ENCODE data around the gene ERBB2.
"Not testable (repeated sequence)": the region's sequence is repeated elsewhere in the genome, so short reads cannot be mapped to it uniquely, and the experiment has no call there.

ERBB2 gene

DNA sequence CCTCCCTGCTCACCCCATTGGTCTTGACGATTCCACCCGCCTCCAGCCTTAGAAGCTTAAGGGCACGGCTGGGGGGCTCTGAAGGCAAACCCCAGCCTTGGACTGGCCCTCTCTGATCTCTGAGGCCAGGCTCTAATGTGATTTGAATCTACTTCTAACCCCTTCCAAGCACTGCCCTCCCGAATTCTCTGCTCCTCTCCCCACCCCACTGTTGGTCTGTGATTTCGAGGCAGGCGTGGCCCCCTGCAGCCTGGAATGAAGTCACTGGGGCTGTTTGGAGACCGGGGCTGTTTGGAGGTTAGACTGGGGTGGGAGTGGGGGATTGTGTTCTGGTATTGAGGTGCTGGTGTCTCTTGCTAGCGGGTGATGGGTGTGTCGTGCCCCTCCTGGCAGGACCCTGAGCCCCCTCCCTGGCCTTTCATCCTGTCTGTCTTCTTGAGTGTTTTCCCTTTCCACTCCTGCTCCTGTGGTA, 40.1 kb downstream of the ERBB2 start:
- peak overlapping the region; percentile 27 to 78 for H3K4me3 Mint-ChIP-seq
- no peak overlapping the region for H3K27ac Mint-ChIP-seq
- no peaks in the 10 kb centered on the region for H3K9me3 Mint-ChIP-seq
- H3K4me1 Mint-ChIP-seq: peaks cover 27 to 39% of the 10 kb centered on the region in 2 donors
- no peak for DNase-seq
- H3K27me3 Mint-ChIP-seq: peaks cover 51 to 52% of the 10 kb centered on the region in 2 donors
- ATAC-seq (replicated peaks): no peak
- H3K36me3 Mint-ChIP-seq: peaks cover 0 to 2% of the 10 kb centered on the region in 2 donors

DNA sequence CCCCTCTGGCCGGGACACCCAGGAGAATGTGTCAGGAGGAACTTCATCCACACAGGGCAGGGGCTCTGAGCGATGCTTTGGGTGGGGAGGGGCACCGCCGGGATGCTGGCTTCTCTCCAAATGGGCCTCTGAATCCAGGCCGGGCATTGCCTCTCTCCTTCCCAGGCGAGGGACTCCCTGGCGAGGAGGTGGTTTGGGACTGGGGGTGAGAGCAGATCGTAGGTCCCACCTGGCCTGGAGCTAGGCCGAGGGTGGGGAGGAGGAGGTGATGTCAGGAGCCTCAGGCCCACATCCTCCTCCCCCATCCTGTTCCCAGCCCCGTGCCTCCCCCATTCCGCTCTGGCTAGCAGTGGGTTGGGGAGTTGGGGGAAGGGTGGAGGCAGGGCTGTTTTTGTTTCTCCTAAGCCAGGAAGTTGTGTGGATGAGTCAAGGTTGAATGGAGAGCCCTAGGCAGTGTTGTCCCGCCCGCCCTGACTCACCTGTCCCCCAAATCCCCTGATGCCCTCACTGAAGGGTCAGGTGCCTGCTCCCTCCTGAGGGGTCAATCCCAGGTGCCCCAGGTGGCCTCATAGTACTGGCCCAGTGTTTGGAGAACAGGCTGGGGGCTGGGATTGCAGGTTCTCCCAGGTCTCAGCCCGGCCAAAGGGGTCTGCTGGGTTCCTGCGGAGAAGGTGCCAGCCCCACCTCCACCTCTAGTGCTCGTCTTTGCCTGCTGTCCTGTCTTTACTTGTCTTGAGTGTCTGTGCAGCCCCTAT, 40.7 kb downstream of the ERBB2 start:
- DNase-seq (no peak), ATAC-seq (replicated peaks) (no peak)
- H3K4me1 Mint-ChIP-seq: peaks cover 27 to 39% of the 10 kb centered on the region in 2 donors

DNA sequence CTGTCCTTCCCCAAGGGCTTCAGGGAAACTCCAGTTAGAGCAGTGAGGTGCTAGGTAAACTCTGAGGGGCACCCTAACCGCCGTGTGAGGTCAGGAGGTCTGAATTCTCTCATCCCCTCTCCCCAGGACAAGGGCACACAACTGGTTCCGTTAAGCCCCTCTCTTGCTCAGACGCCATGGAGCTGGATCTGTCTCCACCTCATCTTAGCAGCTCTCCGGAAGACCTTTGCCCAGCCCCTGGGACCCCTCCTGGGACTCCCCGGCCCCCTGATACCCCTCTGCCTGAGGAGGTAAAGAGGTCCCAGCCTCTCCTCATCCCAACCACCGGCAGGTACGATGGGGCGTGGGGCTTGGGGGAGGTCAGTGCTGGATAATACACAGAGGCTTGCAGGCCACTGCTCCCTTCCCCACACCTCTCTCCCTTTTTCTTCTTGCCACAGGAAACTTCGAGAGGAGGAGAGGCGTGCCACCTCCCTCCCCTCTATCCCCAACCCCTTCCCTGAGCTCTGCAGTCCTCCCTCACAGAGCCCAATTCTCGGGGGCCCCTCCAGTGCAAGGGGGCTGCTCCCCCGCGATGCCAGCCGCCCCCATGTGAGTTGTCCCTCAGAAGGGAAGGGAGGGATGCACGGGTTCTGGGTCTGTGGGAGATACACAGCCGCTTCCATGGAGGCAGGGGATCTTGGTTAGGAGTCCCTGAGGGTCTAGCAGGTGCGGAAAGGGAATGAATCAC, 42.4 kb downstream of the ERBB2 start:
- H3K27ac Mint-ChIP-seq: no peak overlapping the region
- DNase-seq (no peak), ATAC-seq (replicated peaks) (no peak)
- no peak overlapping the region for H3K4me3 Mint-ChIP-seq
- no peaks in the 10 kb centered on the region for H3K36me3 Mint-ChIP-seq
- H3K9me3 Mint-ChIP-seq: no peaks in the 10 kb centered on the region
- peaks cover 38 to 39% of the 10 kb centered on the region in 2 donors for H3K27me3 Mint-ChIP-seq
- H3K4me1 Mint-ChIP-seq: peaks cover 24 to 34% of the 10 kb centered on the region in 2 donors

More for the DNA sequence above, 40.7 kb downstream of the ERBB2 start:
- Mint-ChIP-seq H3K27me3 (peaks cover 51 to 52% of the 10 kb centered on the region in 2 donors), H3K36me3 (peaks cover 0 to 2% of the 10 kb centered on the region in 2 donors), H3K4me3 (peak overlapping the region in 1 of 2 donors; percentile 78), H3K9me3 (no peaks in the 10 kb centered on the region), H3K27ac (no peak overlapping the region)

DNA sequence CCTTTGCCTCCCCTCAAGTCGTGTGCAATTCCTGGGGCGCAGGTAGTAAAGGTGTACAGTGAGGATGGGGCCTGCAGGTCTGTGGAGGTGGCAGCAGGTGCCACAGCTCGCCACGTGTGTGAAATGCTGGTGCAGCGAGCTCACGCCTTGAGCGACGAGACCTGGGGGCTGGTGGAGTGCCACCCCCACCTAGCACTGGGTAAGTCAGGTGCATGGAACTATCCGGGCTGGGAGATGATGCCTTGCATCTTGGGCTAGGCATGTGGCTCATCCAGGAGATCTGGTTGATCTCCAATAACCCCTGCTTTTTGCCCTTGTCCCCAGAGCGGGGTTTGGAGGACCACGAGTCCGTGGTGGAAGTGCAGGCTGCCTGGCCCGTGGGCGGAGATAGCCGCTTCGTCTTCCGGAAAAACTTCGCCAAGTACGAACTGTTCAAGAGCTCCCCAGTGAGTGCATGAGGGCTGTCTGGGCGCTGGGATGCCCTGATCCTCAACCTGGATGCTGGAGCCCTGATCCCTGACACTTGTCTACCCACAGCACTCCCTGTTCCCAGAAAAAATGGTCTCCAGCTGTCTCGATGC, 43.1 kb downstream of the ERBB2 start:
- Mint-ChIP-seq H3K27me3 (peaks cover 32 to 34% of the 10 kb centered on the region in 2 donors), H3K9me3 (no peaks in the 10 kb centered on the region), H3K36me3 (no peaks in the 10 kb centered on the region), H3K4me1 (peaks cover 21 to 28% of the 10 kb centered on the region in 2 donors), H3K27ac (no peak overlapping the region), H3K4me3 (no peak overlapping the region)
- ATAC-seq (replicated peaks): no peak
- DNase-seq: no peak

DNA sequence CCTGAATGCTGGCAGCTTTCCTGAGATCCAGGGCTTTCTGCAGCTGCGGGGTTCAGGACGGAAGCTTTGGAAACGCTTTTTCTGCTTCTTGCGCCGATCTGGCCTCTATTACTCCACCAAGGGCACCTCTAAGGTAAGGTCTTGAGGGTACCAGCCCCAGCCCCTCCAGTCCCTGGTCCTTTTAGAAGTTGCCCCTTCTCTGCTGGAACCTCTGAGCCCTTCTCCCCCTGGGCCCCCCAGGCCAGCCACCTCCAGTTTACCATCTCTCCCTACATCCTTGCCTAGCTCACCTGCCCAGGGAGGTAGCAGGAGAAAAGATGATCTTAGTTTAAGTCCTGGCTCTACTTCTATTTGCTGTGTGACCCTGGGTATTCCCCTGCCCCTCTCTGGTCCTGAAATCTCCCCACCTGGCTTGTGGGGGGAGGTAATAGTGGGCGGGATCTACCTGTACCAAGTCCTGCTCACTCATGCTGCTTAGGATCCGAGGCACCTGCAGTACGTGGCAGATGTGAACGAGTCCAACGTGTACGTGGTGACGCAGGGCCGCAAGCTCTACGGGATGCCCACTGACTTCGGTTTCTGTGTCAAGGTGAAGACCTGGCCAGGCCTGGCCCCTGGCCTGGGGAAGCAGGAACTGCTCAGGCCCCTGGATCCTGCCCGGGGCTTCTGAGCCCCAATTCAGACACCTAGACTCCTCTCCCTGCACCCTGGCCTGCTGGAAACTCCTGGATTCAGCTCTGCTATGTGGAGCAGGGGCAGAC, 44.4 kb downstream of the ERBB2 start:
- no peaks in the 10 kb centered on the region for H3K36me3 Mint-ChIP-seq
- peaks cover 14 to 17% of the 10 kb centered on the region in 2 donors for H3K4me1 Mint-ChIP-seq
- no peak overlapping the region for H3K4me3 Mint-ChIP-seq
- DNase-seq (no peak), ATAC-seq (replicated peaks) (no peak)
- H3K27me3 Mint-ChIP-seq: peaks cover 20 to 24% of the 10 kb centered on the region in 2 donors
- H3K9me3 Mint-ChIP-seq: no peaks in the 10 kb centered on the region
- peak overlapping the region; percentile 42 for H3K27ac Mint-ChIP-seq

DNA sequence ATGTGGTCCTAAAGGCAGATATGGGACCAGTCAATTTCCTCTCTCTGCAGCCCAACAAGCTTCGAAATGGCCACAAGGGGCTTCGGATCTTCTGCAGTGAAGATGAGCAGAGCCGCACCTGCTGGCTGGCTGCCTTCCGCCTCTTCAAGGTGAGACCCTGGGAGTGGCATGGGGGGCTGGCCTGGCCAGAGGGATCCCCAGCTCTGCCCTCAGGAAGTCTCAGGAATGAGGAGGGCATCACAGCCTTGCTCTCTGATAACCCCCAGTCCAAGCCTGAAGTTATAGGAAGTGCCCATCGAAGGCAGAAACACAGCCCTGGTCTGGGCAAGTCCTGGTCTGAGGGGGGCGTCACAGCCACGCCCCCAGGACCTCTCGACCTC, 45.0 kb downstream of the ERBB2 start:
- H3K27me3 Mint-ChIP-seq: peaks cover 14 to 22% of the 10 kb centered on the region in 2 donors
- no peak for ATAC-seq (replicated peaks)
- H3K36me3 Mint-ChIP-seq: no peaks in the 10 kb centered on the region
- no peak overlapping the region for H3K4me3 Mint-ChIP-seq
- peaks cover 10 to 16% of the 10 kb centered on the region in 2 donors for H3K4me1 Mint-ChIP-seq
- no peak overlapping the region for H3K27ac Mint-ChIP-seq
- H3K9me3 Mint-ChIP-seq: no peaks in the 10 kb centered on the region
- DNase-seq: no peak

DNA sequence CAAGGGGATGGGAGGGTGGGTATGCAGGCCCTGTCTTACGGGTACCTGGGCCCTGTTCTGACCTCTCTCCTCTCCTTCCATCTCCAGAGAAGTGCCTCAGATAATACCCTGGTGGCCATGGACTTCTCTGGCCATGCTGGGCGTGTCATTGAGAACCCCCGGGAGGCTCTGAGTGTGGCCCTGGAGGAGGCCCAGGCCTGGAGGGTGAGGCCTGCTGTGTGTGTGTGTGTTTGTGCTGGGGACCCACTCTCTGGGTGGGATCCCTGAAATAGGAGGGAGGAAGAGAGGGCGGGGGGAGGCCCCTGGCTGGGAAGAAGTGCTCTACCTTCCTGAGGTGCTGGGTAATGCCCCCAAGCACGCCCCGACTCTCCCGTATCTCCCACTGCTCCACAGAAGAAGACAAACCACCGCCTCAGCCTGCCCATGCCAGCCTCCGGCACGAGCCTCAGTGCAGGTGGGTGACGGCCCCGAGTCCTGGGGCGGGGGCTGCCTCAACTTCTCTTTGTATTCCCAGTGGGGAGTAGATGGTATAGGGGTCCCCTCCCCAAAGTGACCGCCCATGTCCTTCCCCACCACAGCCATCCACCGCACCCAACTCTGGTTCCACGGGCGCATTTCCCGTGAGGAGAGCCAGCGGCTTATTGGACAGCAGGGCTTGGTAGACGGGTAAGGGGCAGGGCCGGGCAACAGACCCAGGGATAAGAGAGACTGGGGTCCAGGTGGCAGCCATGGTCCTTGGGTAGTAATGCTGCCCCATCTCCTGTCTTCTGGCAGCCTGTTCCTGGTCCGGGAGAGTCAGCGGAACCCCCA, 45.7 kb downstream of the ERBB2 start:
- Mint-ChIP-seq H3K27me3 (peaks cover 7 to 15% of the 10 kb centered on the region in 2 donors), H3K9me3 (no peaks in the 10 kb centered on the region), H3K27ac (peak overlapping the region; percentile 51), H3K4me1 (peaks cover 3 to 8% of the 10 kb centered on the region in 2 donors), H3K4me3 (no peak overlapping the region), H3K36me3 (no peaks in the 10 kb centered on the region)
- DNase-seq (no peak), ATAC-seq (replicated peaks) (no peak)

DNA sequence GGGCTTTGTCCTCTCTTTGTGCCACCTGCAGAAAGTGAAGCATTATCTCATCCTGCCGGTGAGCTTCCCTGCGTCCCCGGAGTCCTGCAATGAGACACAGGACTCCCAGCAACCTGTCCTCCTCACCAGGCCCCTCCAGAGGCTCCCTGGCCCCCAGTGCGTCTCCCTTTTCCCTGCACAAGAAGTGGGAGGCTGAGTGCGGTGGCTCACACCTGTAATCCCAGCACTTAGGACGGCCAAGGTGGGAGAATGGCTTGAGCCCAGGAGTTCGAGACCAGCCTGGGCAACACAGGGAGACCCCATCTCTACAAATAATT, 46.2 kb downstream of the ERBB2 start:
- H3K27me3 Mint-ChIP-seq: peaks cover 2 to 11% of the 10 kb centered on the region in 2 donors
- no peak overlapping the region for H3K4me3 Mint-ChIP-seq
- no peaks in the 10 kb centered on the region for H3K36me3 Mint-ChIP-seq
- peaks cover 0 to 7% of the 10 kb centered on the region in 2 donors for H3K4me1 Mint-ChIP-seq
- no peaks in the 10 kb centered on the region for H3K9me3 Mint-ChIP-seq
- H3K27ac Mint-ChIP-seq: peak overlapping the region; percentile 51
- no peak for ATAC-seq (replicated peaks)
- no peak for DNase-seq

DNA sequence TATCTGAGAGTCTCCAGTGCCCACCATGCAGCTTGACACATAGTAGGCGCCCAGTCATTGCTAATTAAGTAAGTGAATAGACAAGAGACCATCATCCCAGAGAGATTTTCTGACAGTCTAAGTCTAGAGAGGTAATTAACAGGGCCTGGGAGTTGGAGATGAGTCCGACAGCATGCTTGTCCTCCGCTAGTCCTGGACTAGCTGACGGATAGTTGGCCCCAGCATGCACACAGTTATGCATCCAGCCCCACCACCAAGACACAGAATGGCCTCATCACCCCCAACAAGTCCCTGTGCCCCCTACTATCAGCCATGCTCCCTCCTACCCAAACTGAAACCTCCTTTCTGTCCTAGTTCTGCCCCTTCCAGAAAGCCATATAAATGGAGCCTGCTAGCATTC, 47.9 kb downstream of the ERBB2 start:
- no peaks in the 10 kb centered on the region for H3K9me3 Mint-ChIP-seq

DNA sequence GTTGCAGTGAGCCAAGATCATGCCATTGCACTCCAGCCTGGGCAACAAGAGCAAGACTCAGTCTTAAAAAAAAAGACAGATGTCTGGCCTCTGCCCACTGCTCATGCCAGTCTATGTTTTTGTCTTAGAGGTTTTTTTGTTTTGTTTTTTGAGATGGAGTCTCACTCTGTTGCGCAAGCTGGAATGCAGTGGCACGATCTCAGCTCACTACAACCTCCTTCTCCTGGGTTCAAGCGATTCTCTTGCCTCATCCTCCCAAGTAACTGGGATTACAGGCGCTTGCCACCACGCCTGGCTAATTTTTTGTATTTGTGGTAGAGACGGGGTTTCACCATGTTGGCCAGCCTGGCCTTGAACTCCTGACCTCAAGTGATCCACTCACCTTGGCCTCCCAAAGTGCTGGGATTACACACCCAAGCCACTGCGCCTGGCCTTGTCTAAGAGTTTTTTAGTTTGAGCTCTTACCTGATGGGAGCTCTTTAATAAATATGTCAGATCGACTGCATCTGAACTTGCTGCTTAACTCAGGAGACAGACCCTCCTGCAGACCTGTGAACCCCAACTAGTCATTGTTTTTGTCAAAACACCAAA, 48.7 kb downstream of the ERBB2 start:
- H3K27me3 Mint-ChIP-seq; DNase-seq; ATAC-seq (replicated peaks); H3K9me3 Mint-ChIP-seq; H3K36me3 Mint-ChIP-seq; H3K27ac Mint-ChIP-seq; H3K4me3 Mint-ChIP-seq: not testable (repeated sequence)
- peaks cover 13 to 31% of the 10 kb centered on the region in 2 donors for H3K4me1 Mint-ChIP-seq

More for the DNA sequence above, 47.9 kb downstream of the ERBB2 start:
- ATAC-seq (replicated peaks) (no peak), DNase-seq (no peak)
- Mint-ChIP-seq H3K27ac (no peak overlapping the region), H3K4me1 (peaks cover 6 to 23% of the 10 kb centered on the region in 2 donors), H3K27me3 (peaks cover 0 to under 1% of the 10 kb centered on the region in 2 donors), H3K4me3 (no peak overlapping the region), H3K36me3 (peaks cover 0 to 3% of the 10 kb centered on the region in 2 donors)

DNA sequence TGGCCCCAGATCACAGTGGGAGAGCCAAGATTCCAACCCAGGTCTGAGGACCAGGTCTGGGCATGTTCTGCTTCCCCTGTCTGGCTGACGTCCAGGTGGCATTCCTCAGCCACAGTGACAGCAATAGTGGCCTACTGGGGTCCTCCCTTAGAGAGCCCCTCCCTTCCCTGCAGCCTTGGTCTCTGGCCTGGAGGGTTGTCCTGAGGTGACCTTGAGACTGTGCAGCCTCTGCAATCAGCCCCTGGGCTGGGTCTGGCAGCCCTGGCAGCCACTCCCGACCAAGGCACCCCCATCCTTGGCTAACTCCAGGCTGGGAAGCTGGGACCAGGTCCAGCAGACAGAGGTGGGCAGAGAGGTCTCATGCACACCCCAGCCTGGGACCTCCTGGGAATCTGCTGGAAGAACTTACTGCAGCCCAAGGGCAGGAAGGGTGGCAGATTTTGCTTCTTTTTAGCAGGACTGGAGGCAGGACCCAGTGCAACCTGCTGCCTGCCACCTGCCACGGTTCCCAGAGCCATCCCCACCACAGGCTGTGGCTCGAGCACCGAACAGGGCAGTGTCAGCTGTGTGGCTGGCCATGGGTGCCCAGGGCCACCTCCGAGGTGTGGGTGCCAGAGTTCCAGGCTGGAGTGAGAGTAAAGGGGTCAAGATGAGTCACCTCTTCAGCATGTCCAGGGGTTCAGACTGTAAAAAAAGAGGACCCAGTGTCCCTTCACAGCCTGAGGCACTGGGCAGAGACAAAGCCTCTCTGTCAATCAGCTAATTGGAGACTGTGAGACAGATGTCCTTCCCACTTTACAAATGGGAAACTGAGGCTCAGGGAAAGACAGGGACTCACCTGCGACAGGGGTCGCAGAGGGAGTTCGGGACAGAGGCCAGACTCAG, 50.5 kb downstream of the ERBB2 start:
- peak overlapping the region; percentile 67 for H3K27ac Mint-ChIP-seq
- no peaks in the 10 kb centered on the region for H3K27me3 Mint-ChIP-seq
- no peaks in the 10 kb centered on the region for H3K9me3 Mint-ChIP-seq
- DNase-seq: no peak
- H3K36me3 Mint-ChIP-seq: peaks cover 3 to 4% of the 10 kb centered on the region in 2 donors
- peaks cover 20 to 40% of the 10 kb centered on the region in 2 donors for H3K4me1 Mint-ChIP-seq
- ATAC-seq (replicated peaks): no peak
- H3K4me3 Mint-ChIP-seq: no peak overlapping the region

DNA sequence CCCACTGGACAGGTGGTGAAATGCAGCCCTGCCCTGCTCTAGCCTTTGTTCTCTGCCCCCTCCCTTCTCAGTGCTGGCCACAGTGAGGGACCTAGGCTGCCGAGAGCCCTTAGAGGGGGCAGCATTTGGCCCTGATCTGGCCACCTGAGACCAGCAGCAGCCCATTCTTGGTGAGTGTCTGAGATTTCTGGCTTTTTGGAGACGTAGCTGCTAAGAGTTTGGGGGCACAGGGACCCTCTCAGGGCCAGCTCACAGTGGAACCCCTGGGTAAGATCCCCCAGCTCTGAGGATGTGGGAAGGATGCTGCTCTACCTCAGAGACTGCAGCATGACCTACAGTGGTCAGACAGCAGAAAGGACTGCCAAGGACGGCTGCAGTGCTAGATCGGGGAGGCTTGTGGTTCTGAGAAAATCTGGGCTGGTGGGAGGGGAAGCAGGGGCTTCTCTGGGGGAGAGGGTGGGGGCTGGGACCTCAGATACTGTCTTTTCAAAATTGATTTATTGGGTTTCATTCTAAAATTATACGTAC, 51.2 kb downstream of the ERBB2 start:
- H3K9me3 Mint-ChIP-seq: no peaks in the 10 kb centered on the region
- DNase-seq: no peak
- H3K36me3 Mint-ChIP-seq: peaks cover 4% of the 10 kb centered on the region in 2 donors
- H3K27ac Mint-ChIP-seq: no peak overlapping the region
- peaks cover 28 to 47% of the 10 kb centered on the region in 2 donors for H3K4me1 Mint-ChIP-seq
- H3K27me3 Mint-ChIP-seq: no peaks in the 10 kb centered on the region
- no peak for ATAC-seq (replicated peaks)
- no peak overlapping the region for H3K4me3 Mint-ChIP-seq
